Right lobe of liver (tissue), 4 donors: Measurements from ENCODE around the gene SLC17A3.

Experiments
- CTCF ChIP-seq, 4 donors: fragments of 200-600 bp in 3 of 4; fragments of 450-650 bp in 1 of 4; IDR thresholded peaks; one replicate each; pipeline versions ENCODE4 v1.5.1 to v1.8.0; 2016 to 2022; ENCODE audit warnings: antibody characterized with exemption in 4 of 4, mild to moderate bottlenecking in 2 of 4
- POLR2A ChIP-seq: fragments of 450-650 bp; IDR thresholded peaks from one replicate; pipeline ENCODE4 v1.6.1; 2017; ENCODE audit warnings: antibody characterized with exemption, mild to moderate bottlenecking
- donor health status: DM: no; HTN: no; CAD: no.
- donor health status: DM: no; HTN: no; CAD: no.
- donor health status: DM: no; HTN: yes; CAD: no.

DNA sequence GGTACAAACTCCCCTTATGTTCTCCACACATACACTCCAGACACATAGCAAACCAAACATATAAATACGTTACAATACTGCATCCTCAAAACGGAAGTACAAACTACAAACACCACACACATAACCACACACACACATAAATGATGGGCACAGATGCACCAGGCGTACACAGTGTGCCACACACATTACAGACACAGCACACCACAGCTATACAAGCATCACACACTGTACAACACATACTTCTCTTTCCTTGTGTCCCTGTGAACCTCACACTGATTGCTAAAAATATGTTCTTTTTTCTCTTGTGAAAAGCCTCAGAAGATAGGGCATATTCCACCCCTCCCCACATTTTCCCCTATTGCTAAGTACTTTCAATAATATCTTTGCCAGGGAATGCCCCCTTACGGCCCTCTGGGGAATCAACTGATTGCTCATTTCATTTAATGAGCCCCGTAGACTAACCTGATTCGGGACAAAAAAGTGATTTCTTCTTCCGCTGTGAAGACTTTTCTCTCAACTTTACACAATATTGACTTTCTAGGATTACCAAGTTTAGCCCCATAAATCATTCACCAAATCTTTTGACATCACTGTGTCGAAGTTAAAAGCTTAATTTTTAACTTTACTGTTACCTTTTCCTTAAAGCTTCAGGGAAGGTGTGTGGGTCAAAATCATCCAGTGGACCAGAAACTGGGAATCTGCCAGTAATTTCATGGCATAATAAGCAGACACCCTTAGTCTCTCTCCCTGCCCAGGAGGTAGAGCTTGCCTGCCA, 42.3 kb downstream of the SLC17A3 start, which contains the start of gene SLC17A1:
- peak in 2 of 4 donors; percentile 16 to 25 for TF ChIP-seq CTCF (IDR thresholded peaks at IDR 0.05)
- TF ChIP-seq POLR2A, result peak; percentile 74
